ENCODE measurements around the gene AK9.
A peak's percentile ranks its signal among the peaks of the same experiment; 100 is the strongest.
"Not testable (repeated sequence)": the region's sequence is repeated elsewhere in the genome, so short reads cannot be mapped to it uniquely, and the experiment has no call there.

AK9 gene

GRCh38 chr6:109612268-109612667 is 78.7 kb downstream of the AK9 start:
- DNase-seq, result no peak

- no peak for DNase-seq
These were observed 79.5 kb downstream of the AK9 start for GRCh38 chr6:109611502-109611901.

- no peak for DNase-seq
These were observed 80.4 kb downstream of the AK9 start for GRCh38 chr6:109610590-109610989.

- DNase-seq, result no peak
These were observed 81.3 kb downstream of the AK9 start for GRCh38 chr6:109609737-109610136.

- no peak for DNase-seq
These were observed 84.6 kb downstream of the AK9 start for GRCh38 chr6:109606359-109606758.

GRCh38 chr6:109595998-109596397 is 95.0 kb downstream of the AK9 start:
- peak; percentile 6 for DNase-seq

- peak; percentile 32 for DNase-seq
These were observed 110.5 kb downstream of the AK9 start for GRCh38 chr6:109580519-109580918.

GRCh38 chr6:109579361-109579760 is 111.6 kb downstream of the AK9 start:
- no peak for DNase-seq

- DNase-seq, result not testable (repeated sequence)
These were observed 121.1 kb downstream of the AK9 start for GRCh38 chr6:109569901-109570300.

GRCh38 chr6:109561844-109562243 is 129.2 kb downstream of the AK9 start:
- no peak for DNase-seq

- no peak for DNase-seq
These were observed 159.6 kb downstream of the AK9 start for GRCh38 chr6:109531446-109531845.

GRCh38 chr6:109527989-109528388 is 163.0 kb downstream of the AK9 start:
- DNase-seq, result no peak

- peak; percentile 66 for DNase-seq
These were observed 163.9 kb downstream of the AK9 start for GRCh38 chr6:109526905-109527628.

GRCh38 chr6:109524129-109524528 is 166.9 kb downstream of the AK9 start:
- DNase-seq, result no peak

GRCh38 chr6:109523478-109523877 is 167.5 kb downstream of the AK9 start:
- DNase-seq, result peak; percentile 57

GRCh38 chr6:109521080-109521479 is 169.9 kb downstream of the AK9 start:
- no peak for DNase-seq

GRCh38 chr6:109519647-109520046 is 171.4 kb downstream of the AK9 start:
- DNase-seq, result not testable (repeated sequence)

- DNase-seq, result no peak
These were observed 174.1 kb downstream of the AK9 start for GRCh38 chr6:109516929-109517328.

GRCh38 chr6:109515781-109516409 is 175.1 kb downstream of the AK9 start:
- no peak for DNase-seq

- no peak for DNase-seq
These were observed 176.1 kb downstream of the AK9 start for GRCh38 chr6:109514946-109515345.

- DNase-seq, result peak; percentile 53
These were observed 177.4 kb downstream of the AK9 start for GRCh38 chr6:109513571-109514071.

- no peak for DNase-seq
These were observed 178.7 kb downstream of the AK9 start for GRCh38 chr6:109512271-109512817.

- no peak for DNase-seq
These were observed 179.2 kb downstream of the AK9 start for GRCh38 chr6:109511832-109512231.

GRCh38 chr6:109510358-109510757 is 180.6 kb downstream of the AK9 start:
- DNase-seq, result no peak
